HG03025 (cell line): ENCODE results near the gene ATP2C2.

Experiments
- ATAC-seq: cut with Tn5 transposase; IDR thresholded peaks from one replicate; pipeline ENCODE4 v1.9.1; 2021; ENCODE audit warnings: mild to moderate bottlenecking, moderate library complexity; ENCODE audit not compliant: unreplicated experiment, low FRiP score

Gene ATP2C2

DNA sequence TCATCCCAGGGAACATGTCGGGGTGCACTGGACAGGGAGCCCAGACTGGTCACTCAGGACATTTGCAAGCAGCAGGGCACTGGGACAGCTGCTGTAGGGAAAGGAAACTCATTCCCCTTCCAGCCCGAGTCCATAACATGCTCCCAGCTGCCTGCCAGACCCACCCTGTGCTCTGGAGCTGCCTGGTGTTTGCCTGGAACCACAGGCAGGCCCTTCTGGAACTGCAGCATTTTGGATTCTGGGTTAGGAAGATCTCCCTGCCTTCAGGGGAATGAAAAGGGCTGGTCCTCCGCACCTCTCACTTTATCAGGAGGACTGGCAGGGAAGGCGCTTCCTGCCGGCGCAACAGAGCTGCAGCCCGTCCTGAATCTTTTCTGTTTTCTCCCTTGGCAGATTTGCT lies 94.9 kb downstream of the ATP2C2 start:
- ATAC-seq: no peak

GRCh38 chr16:84464116-84464515 lies 95.8 kb downstream of the ATP2C2 start:
- ATAC-seq: no peak

DNA sequence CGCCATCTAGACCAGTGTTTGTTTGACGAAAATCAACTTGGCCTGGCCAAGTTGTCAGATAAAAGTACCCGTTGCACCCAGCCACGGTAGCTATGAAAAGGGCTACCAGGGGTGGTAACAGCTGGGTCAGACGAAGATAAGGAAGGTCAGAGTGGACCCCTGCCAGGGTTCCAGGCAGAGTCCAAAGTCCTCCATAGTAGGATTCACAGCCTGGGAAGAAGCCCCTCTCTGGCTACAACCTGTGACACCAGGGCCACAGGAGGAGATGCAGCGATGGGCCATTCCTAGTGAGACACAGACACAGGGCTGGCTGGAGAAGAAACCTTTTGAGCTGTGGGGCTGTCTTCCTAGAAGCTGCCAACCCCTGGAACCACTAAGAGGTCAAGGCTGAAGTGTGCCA lies 96.8 kb downstream of the ATP2C2 start:
- no peak for ATAC-seq

DNA sequence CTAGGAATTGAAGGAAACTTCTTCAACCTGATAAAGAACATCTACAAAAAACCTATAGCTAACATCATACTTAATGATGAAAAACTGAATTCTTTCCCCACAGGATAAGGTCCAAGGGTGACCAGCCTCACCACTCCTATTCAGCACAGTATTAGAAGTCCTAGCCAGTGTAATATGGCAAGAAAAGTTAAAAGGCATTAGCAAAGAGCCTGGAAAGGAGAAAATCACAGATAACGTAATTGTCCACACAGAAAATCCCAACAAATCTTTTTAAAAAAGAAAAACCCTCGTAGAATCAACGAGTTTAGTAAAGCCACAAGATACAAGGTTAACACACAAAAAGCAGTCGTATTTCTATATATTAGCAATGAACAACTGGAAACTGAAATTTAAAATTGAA lies 98.4 kb downstream of the ATP2C2 start:
- no peak for ATAC-seq

GRCh38 chr16:84467256-84467655 lies 98.9 kb downstream of the ATP2C2 start:
- no peak for ATAC-seq

GRCh38 chr16:84467709-84468108 lies 99.4 kb downstream of the ATP2C2 start:
- ATAC-seq: no peak

GRCh38 chr16:84471316-84471715 lies 103.0 kb downstream of the ATP2C2 start:
- ATAC-seq: no peak

GRCh38 chr16:84471966-84472365 lies 103.6 kb downstream of the ATP2C2 start:
- no peak for ATAC-seq

DNA sequence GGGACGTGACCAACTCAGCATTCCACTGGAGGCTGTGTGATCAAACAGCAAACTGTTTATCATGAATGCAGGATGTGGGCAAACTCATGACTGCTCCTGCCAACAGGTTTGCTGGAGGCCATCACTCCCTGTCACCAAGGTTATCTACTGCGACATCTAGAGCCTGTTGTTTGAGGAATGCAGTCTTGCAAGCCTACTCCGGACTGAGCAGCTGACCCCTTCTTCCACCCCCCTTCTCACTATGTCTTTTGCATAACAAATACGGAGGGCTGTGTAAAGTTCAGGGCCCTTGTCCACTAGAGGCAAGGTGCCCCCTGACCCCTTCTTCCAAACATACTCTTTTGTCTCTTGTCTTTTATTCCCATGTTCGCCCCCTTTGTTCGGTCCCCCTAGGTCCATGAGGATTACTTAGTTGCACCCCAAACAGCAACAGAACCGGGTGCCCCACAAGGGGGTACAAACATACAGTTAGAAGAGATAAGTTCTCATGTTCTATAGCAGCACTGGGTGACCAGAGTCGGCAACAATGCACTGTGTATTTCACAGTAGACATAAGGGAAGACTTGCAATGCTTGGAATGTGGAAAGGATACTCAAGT lies 107.4 kb downstream of the ATP2C2 start:
- ATAC-seq: no peak

GRCh38 chr16:84476401-84476800 lies 108.1 kb downstream of the ATP2C2 start:
- ATAC-seq: no peak

DNA sequence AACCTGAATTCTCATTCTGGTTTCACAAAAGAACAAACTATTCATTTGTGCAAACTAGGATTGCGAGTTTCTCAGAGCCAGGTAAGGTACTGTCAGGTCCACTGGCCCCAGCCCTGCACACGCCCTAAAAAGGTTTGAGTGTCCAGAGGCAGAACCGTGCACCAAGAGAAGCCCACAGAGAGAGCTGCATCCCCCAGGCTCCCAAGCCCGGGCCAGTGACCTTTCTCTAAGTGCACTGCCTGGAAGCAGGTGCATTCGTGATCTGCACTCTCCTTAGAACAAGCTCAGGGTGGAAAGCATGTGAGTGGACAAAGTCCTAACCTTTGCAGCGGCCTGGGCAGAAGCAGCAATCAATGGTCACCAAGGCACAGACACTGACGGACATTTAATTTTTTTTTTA lies 109.3 kb downstream of the ATP2C2 start:
- ATAC-seq: no peak

- ATAC-seq: no peak
Observed at GRCh38 chr16:84478172-84478947, 110.0 kb downstream of the ATP2C2 start.

GRCh38 chr16:84479716-84480450 lies 111.5 kb downstream of the ATP2C2 start:
- ATAC-seq: no peak

DNA sequence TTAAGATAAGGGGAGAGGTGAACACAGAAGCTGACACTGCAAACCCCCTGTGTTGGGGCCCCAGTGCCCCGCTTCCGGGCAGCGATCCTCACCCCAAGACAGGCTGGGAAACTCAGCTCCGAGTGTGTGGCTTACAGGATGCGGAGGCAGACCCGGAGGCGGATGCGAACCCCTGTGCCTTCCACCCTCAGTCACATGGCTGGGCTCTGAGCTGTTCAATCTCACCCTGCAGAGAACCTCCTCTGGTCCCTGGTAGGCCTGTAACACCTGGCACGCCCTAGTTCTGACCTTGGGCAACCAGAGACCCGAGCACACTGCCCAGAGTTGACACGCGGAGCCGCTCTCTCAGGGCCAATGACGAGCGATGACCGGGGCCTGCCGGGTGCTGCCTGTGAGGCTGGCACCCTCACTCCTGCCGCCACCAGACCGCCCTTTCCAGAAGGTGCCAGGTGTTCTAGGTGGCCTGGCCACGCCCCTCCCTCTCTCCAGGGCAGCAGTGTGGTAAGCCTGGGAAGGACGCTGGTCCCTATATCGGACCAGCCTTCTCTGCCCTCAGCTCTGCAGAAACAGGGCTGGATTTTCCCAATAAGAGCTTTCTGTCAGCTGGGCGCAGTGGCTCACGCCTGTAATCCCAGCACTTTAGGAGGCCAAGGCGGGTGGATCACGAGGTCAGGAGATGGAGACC lies 112.9 kb downstream of the ATP2C2 start:
- no peak for ATAC-seq

DNA sequence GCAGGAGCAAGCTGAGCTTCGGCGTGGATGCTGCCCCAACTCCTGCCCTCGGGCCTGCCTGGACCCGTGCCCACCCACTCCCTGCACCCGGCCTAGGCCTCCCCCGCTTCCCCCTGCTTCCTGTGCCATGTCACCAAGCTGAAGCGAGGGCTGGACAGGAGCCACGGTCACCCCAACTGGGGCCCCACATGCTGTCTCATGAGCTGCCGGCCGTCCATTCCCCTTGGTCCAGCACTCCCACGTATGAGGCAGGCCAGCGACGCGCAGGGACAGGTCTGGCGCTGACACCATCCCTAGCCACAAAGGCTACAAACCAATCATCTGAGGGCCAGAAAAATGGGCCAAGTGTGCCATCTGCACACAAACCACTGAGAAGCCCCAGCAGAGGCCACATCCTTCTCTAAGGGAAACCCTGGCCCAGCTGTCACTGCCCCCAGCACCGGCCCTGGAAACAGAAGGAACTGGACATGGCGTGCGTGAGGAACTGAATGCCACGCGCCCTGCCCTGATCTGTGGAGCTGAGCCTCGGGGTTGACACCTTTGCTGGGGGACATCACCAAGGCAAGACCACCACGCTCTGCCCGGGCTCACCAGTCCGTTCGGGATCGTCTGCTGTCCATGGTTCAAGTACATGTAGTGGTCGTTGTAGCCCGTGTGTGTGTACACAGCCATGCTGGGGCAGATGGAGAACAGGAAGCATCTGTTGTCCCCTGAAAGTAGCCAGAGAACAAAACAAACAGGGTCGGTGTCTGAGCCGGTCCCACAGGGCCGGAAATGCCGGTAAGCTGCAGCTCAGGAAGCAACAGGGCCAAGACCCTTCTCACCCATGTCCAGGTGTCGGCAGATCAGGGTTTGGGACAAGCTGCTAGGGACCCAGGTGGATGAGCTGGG lies 113.9 kb downstream of the ATP2C2 start:
- no peak for ATAC-seq

DNA sequence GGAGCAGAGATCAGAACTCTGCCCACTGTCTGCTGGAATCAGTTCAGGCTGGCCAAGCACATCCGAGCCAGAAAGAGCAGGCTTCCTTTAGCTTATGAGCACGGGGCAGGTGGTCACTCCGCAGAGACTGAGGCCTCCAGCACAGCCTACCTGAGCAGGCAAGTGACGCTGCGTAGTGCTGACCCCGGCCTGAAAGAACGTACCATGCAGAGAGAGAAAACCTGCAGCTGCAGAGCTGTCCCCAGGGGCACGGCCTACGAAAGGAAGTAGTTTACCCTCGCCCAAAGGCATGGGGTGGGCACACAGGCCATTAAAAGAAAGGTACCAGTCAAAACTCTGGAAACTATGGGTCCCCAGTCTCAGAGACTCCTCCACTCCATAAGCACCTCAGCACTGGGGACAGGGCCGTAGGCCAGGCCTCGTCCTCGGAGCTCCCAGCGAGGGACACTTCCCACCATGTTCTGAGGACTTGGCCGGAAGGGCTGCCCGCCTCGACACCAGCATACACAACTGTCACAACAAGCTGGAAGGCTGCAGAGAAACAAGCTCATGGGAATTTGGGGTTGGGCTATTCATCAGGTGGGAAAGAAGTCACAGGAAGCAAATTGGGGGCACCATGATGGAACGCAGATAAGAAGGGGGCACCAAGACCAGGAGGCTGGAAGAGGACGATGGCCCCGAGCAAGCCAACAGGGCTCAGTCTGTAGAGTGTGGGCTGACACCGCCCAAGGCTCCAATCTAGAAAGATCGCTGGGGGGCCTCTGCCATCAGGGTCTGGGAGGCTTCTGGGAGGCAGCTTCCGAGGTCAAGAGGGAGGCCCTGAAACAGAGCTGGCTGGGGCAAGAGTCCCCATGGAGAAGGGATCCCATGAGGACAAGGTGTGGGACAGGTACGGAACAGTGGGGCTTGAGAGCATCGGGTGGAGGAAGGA lies 114.9 kb downstream of the ATP2C2 start:
- no peak for ATAC-seq

DNA sequence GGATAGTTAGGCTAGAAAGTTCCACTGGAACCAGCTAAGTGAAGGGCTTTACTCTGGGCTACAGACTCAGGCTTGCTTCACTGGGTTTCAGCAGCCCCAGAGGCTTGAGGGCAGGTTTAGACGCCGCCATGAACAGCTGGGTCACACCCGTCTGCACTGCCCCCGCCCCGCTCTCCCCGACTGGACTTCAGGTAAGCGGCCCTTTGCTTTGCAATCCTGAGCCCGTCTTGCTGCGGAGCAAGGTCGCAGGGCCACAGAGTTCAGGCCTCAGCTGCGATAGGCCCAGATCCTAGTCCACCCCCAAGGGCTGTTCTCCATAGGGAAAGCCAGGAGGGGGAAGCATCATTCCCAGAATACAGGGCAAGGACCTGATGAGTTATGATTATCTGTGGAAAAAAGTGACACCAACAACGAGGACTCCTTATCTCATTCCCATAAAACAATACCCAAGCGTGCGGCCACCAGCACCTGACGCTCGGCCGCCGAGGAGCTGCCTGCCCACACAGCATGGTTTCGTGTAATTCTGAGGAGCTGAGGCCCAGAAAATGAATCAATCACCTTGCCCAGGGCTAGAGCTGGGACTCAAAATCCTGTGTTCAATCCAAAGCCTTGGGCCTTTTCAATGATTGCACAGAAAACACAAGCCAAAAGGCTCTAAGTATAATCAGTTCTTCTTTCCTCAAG lies 115.7 kb downstream of the ATP2C2 start:
- no peak for ATAC-seq

DNA sequence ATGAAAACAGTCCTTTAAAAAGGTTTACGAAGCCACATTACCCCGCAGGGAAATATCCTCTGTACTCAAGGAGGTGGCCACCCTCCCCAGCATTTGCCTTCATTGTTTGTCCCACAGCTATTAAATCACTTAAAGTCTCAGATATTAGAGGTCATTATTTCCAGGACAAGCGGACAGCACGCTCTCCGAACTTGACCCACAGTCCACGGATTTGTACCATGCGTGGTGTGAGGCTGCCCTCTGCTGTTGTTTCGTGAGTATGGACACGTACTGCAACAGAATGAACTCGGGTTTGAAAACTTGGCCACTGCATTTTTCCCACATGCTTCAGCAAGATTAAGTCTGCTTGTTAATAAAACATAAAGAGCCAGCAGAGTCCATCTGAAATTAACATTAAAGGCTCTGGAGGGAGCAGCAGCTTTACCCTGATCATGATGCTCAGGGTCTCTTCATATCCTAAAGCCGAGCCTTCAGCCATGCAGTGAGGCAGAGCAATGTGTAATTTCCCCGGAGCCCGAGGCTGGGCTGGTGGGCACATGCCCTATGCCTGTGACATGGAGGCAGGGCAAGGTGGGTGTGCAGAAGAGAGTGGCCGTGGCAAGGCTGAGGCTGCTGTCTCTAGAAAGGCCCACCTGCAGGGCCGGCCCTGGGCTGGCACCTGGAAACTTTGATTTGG lies 116.4 kb downstream of the ATP2C2 start:
- no peak for ATAC-seq
